GM12878 (cell line): Measurements from ENCODE around the gene GPR137B. TPM values are rescaled to one million over a fixed set of nuclear protein-coding genes. Genes with fewer than 3 reads are reported as not detected.

Source experiments
- ATAC-seq: fragments of 200-7000 bp; cut with Tn5 transposase; 3 replicates; pipeline ENCODE4 v1.9.1; 2020; ENCODE audit warnings: mild to moderate bottlenecking, moderate library complexity
- BruUV-seq: library from RNA; stranded (reverse); fragments of 400-500 nt; replicated peaks from 2 replicates; lab custom pipeline; 2021; lab: Mats Ljungman, UMichigan
- CTCF ChIA-PET: fragments of 300-600 bp; sonication (Branson Sonifier 250); formaldehyde crosslinking; extraction: SDS; loops from one replicate; lab custom pipeline; 2021; ENCODE audit warnings: inconsistent platforms; lab: Yijun Ruan, JAX
- POLR2A ChIA-PET: fragments of 350-600 bp; formaldehyde crosslinking; extraction: SDS; loops from one replicate; lab custom pipeline; 2021; ENCODE audit warnings: inconsistent platforms; lab: Charles Lee
- RAD21 ChIA-PET: fragments of 300-600 bp; sonication (Branson Sonifier 250); formaldehyde crosslinking; loops from one replicate; lab custom pipeline; 2023; ENCODE audit warnings: antibody characterized with exemption; ENCODE audit not compliant: unreplicated experiment; lab: Charles Lee
- SMC1A ChIA-PET: fragments of 300-600 bp; sonication (Branson Sonifier 250); formaldehyde crosslinking; loops from one replicate; lab custom pipeline; 2023; ENCODE audit not compliant: unreplicated experiment, uncharacterized antibody; lab: Charles Lee
- DNase-seq: peaks from one replicate; pipeline ENCODE4 v3.0.0-alpha.2; 2011; ENCODE audit warnings: low read depth, low spot score
- FAIRE-seq: peaks from 3 replicates; lab custom pipeline; 2011; peaks lifted over from hg19 to GRCh38; lab: Jason Lieb, UNC
- H2AFZ ChIP-seq: 2 replicates; pipeline ENCODE4 v1.6.0; 2011; ENCODE audit warnings: low read depth, low read length, control low read depth; ENCODE audit not compliant: control insufficient read depth
- H3K27ac ChIP-seq: 2 replicates; pipeline ENCODE4 v1.5.1; 2011; ENCODE audit warnings: control low read depth; ENCODE audit not compliant: control insufficient read depth, insufficient read depth
- H3K27me3 ChIP-seq, 2 experiments: replicated peaks in 1 of 2; 2 replicates each; pipeline versions ENCODE4 v1.6.0 to v1.6.1; 2011; ENCODE audit warnings: low read length in 1 of 2; ENCODE audit not compliant: control insufficient read depth in 2 of 2, insufficient read depth in 2 of 2
- H3K36me3 ChIP-seq, 2 experiments: 2 replicates each; pipeline ENCODE4 v1.5.1; 2011; ENCODE audit warnings: low read length in 1 of 2; ENCODE audit not compliant: control insufficient read depth in 2 of 2, insufficient read depth in 2 of 2
- H3K4me1 ChIP-seq: 2 replicates; pipeline ENCODE4 v1.6.1; 2011; ENCODE audit warnings: mild to moderate bottlenecking, low read length, moderate library complexity, mixed read lengths; ENCODE audit not compliant: control insufficient read depth, insufficient read depth
- H3K4me2 ChIP-seq: 2 replicates; pipeline ENCODE4 v1.6.0; 2011; ENCODE audit warnings: control low read depth; ENCODE audit not compliant: control insufficient read depth, insufficient read depth
- H3K4me3 ChIP-seq: fragments of 200-600 bp; sonication (generic); 2 replicates; pipeline ENCODE4 v1.5.1; 2016
- H3K79me2 ChIP-seq: 2 replicates; pipeline ENCODE4 v1.6.0; 2011; ENCODE audit warnings: low read length; ENCODE audit not compliant: control insufficient read depth, insufficient read depth
- H3K9ac ChIP-seq: 2 replicates; pipeline ENCODE4 v1.8.0; 2011; ENCODE audit warnings: low read length, control low read depth, mixed read lengths; ENCODE audit not compliant: control insufficient read depth, insufficient read depth
- H3K9me3 ChIP-seq: replicated peaks from 3 replicates; pipeline ENCODE4 v1.5.1; 2011; ENCODE audit warnings: mild to moderate bottlenecking, low read length; ENCODE audit not compliant: control insufficient read depth, insufficient read depth
- H4K20me1 ChIP-seq: 2 replicates; pipeline ENCODE4 v1.6.0; 2011; ENCODE audit not compliant: control insufficient read depth, insufficient read depth
- CBFB ChIP-seq: IDR thresholded peaks from 2 replicates; pipeline ENCODE4 v1.6.1; 2016; ENCODE audit warnings: antibody characterized with exemption, low read depth
- CHD1 ChIP-seq: IDR thresholded peaks from 2 replicates; pipeline ENCODE4 v1.6.1; 2012; ENCODE audit warnings: low read depth, low read length, improper control_type of control experiment
- CTCF ChIP-seq, 3 experiments: IDR thresholded peaks in 2 of 3; conservative IDR thresholded peaks in 1 of 3; 2 replicates each; pipeline ENCODE4 v1.5.1; 2011; ENCODE audit warnings: low read depth in 3 of 3, low read length in 3 of 3, mild to moderate bottlenecking in 3 of 3, control low read depth in 2 of 3, moderate library complexity in 2 of 3, inconsistent platforms in 1 of 3, mixed read lengths in 1 of 3; ENCODE audit not compliant: control insufficient read depth in 2 of 3, insufficient read depth in 1 of 3; ENCODE audit errors: extremely low read depth in 1 of 3
- EED ChIP-seq: sonication (generic); IDR thresholded peaks from 2 replicates; pipeline ENCODE4 v1.6.1; 2016; ENCODE audit warnings: antibody characterized with exemption, low read depth
- ESRRA ChIP-seq: IDR thresholded peaks from 2 replicates; pipeline ENCODE4 v1.6.1; 2012; ENCODE audit warnings: mild to moderate bottlenecking, low read length, improper control_type of control experiment
- FOXK2 ChIP-seq: fragments of 450-650 bp; IDR thresholded peaks from 2 replicates; pipeline ENCODE4 v1.6.1; 2017; ENCODE audit warnings: mild to moderate bottlenecking, moderate library complexity
- GABPA ChIP-seq: IDR thresholded peaks from 2 replicates; pipeline ENCODE4 v1.6.1; 2014; ENCODE audit warnings: antibody characterized with exemption, low read depth, mild to moderate bottlenecking, inconsistent platforms
- MYC ChIP-seq: IDR thresholded peaks from 2 replicates; pipeline ENCODE4 v1.6.1; 2011; ENCODE audit warnings: mild to moderate bottlenecking, low read length, moderate library complexity, inconsistent platforms; ENCODE audit not compliant: insufficient read depth, insufficient replicate concordance, insufficient read length, severe bottlenecking
- NBN ChIP-seq: fragments of 450-650 bp; IDR thresholded peaks from 2 replicates; pipeline ENCODE4 v1.6.1; 2016
- PAX8 ChIP-seq: fragments of 450-650 bp; IDR thresholded peaks from 2 replicates; pipeline ENCODE4 v1.6.1; 2017; ENCODE audit warnings: mild to moderate bottlenecking, moderate library complexity
- RB1 ChIP-seq: fragments of 450-650 bp; formaldehyde crosslinking; IDR thresholded peaks from 2 replicates; pipeline ENCODE4 v1.6.1; 2017; ENCODE audit warnings: mild to moderate bottlenecking, borderline replicate concordance
- SKIL ChIP-seq: fragments of 450-650 bp; IDR thresholded peaks from 2 replicates; pipeline ENCODE4 v1.6.1; 2017; ENCODE audit warnings: mild to moderate bottlenecking, low read depth, inconsistent platforms; ENCODE audit not compliant: poor library complexity, severe bottlenecking
- WGBS: methylation state at CpG from one replicate; pipeline ENCODE4 v1.1.6; 2016; ENCODE audit warnings: low lambda C conversion rate; ENCODE audit not compliant: insufficient replicate concordance, insufficient coverage; ENCODE audit errors: missing lambda C conversion rate; 5-methylcytosine and 5-hydroxymethylcytosine counted together
- in situ Hi-C: fragments of 300-500 bp; cut with MboI; formaldehyde crosslinking; loops from 9 replicates; pipeline ENCODE4 v1.14.3; 2018; ENCODE audit warnings: mixed read lengths
- intact Hi-C: fragments of 100-400 bp; cut with micrococcal nuclease; formaldehyde crosslinking; loops from one replicate; pipeline ENCODE4 v1.14.2; 2022; ENCODE audit not compliant: unreplicated experiment
- polyA plus RNA-seq, 11 experiments: library from polyadenylated mRNA; depleted of rRNA in 4 of 11; unstranded in 6 of 11; stranded (reverse) in 5 of 11; fragments of >200 nt; fragmentation: Nextera tagmentation in 4 of 11; fragmentation: Illumina TruSeq in 1 of 11; extraction: Ambion mirVana in 4 of 11; extraction: Trizol in 1 of 11; gene quantifications; 1 replicate in 1 of 11; 2 replicates in 10 of 11; pipeline versions ENCODE4 v1.2.1 to v1.2.3, GENCODE V29; 2011 to 2016; ENCODE audit warnings: inconsistent platforms in 2 of 11, missing spikeins in 2 of 11, low read depth in 1 of 11
- total RNA-seq, 4 experiments: library from RNA; depleted of rRNA in 3 of 4; stranded (reverse); fragments of >200 nt in 3 of 4; fragmentation: Illumina TruSeq in 1 of 4; extraction: Trizol in 1 of 4; gene quantifications; 2 replicates each; pipeline versions ENCODE4 v1.2.1 to v1.2.3, GENCODE V29; 2013 to 2021
- TF ChIP-seq, protein P1 (sequence below): IDR thresholded peaks from 2 replicates; pipeline ENCODE4 v1.6.1; 2012; ENCODE audit warnings: low read length, inconsistent platforms
- TF ChIP-seq, protein P2 (sequence below): fragments of 450-650 bp; IDR thresholded peaks from 2 replicates; pipeline ENCODE4 v1.6.1; 2014; ENCODE audit warnings: mild to moderate bottlenecking

Gene GPR137B
- total and polyA plus RNA-seq, 10 of the 15 experiments (the other 5 are each of a cell fraction or from before 2014, with no cell fraction given): 5.4 to 20.8 (median 12.5) TPM

- Histone ChIP-seq H3K4me3 (no peak overlapping the region), H3K36me3 (no peaks in the 10 kb centered on the region), H4K20me1 (no peaks in the 10 kb centered on the region), H3K27ac (no peak overlapping the region), H3K4me1 (peaks cover 5% of the 10 kb centered on the region), H3K4me2 (no peak overlapping the region), H3K9ac (no peak overlapping the region), H3K9me3 (peaks cover 13% of the 10 kb centered on the region), H3K27me3 (no peaks in the 10 kb centered on the region)
- SMC1A ChIA-PET: no interaction called here
- no peak for ATAC-seq
- 100% methylated on average over 1 of the region's 1 CpG for WGBS
- RAD21 ChIA-PET: interaction anchor here (2.3 kb wide), 1 partner anchor 30 kb away, joined by 9 read pairs; no protein-coding TSS in a partner anchor
- no peak for FAIRE-seq
- in situ Hi-C loops: no loop called here
- POLR2A ChIA-PET: no interaction called here
- no peak for DNase-seq
- no peak for TF ChIP-seq CTCF (IDR thresholded peaks at IDR 0.05 in 2 of 3, conservative IDR thresholded peaks at IDR 0.05 in 1 of 3; ENCODE audit: control insufficient read depth in 2 of 3, extremely low read depth in 1 of 3, insufficient read depth in 1 of 3, low read depth in 3 of 3, low read length in 3 of 3)
- no peak for TF ChIP-seq NBN
- TF ChIP-seq ESRRA: no peak
- no peak for TF ChIP-seq GABPA
- no peak for TF ChIP-seq EED
- TF ChIP-seq SKIL: no peak
- no peak for TF ChIP-seq CHD1
- TF ChIP-seq, protein P1, sequence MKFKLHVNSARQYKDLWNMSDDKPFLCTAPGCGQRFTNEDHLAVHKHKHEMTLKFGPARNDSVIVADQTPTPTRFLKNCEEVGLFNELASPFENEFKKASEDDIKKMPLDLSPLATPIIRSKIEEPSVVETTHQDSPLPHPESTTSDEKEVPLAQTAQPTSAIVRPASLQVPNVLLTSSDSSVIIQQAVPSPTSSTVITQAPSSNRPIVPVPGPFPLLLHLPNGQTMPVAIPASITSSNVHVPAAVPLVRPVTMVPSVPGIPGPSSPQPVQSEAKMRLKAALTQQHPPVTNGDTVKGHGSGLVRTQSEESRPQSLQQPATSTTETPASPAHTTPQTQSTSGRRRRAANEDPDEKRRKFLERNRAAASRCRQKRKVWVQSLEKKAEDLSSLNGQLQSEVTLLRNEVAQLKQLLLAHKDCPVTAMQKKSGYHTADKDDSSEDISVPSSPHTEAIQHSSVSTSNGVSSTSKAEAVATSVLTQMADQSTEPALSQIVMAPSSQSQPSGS: no peak
- TF ChIP-seq CBFB: no peak
- TF ChIP-seq RB1: no peak
- TF ChIP-seq PAX8: no peak
- no peak for TF ChIP-seq MYC
- TF ChIP-seq FOXK2: no peak
- TF ChIP-seq, protein P2, sequence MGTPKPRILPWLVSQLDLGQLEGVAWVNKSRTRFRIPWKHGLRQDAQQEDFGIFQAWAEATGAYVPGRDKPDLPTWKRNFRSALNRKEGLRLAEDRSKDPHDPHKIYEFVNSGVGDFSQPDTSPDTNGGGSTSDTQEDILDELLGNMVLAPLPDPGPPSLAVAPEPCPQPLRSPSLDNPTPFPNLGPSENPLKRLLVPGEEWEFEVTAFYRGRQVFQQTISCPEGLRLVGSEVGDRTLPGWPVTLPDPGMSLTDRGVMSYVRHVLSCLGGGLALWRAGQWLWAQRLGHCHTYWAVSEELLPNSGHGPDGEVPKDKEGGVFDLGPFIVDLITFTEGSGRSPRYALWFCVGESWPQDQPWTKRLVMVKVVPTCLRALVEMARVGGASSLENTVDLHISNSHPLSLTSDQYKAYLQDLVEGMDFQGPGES: no peak
- TF ChIP-seq, all 136 proteins: peak for 0
- CTCF ChIA-PET: no interaction called here
- H3K79me2 ChIP-seq: no peaks in the 10 kb centered on the region
- BruUV-seq: no TSS peak
- no peak overlapping the region for H2AFZ ChIP-seq
- intact Hi-C loops: no loop called here
These were observed 44.1 kb upstream of the GPR137B start for GRCh38 chr1:236098267-236098666.
